K562 (cell line): Measurements from ENCODE around the gene MLN. TPM values are rescaled to one million over a fixed set of nuclear protein-coding genes. Genes with fewer than 3 reads are reported as not detected.
A peak's percentile ranks its signal among the peaks of the same experiment; 100 is the strongest.

Experiments
- ATAC-seq: fragments of 200-7000 bp; cut with Tn5 transposase; 3 replicates; pipeline ENCODE4 v1.9.1; 2020; ENCODE audit warnings: moderate library complexity
- BruUV-seq: library from RNA; stranded (reverse); fragments of 400-500 nt; replicated peaks from 2 replicates; lab custom pipeline; 2021; lab: Mats Ljungman, UMichigan
- CTCF ChIA-PET: fragments of 300-600 bp; formaldehyde crosslinking; extraction: SDS; loops from one replicate; lab custom pipeline; 2021; ENCODE audit warnings: low intra/inter-chr PET ratio; lab: Yijun Ruan, JAX
- POLR2A ChIA-PET: fragments of 300-600, 350-650 bp; sonication (Branson Sonifier 250); formaldehyde crosslinking; extraction: SDS; loops from one replicate; lab custom pipeline; 2021; ENCODE audit warnings: antibody characterized with exemption, inconsistent platforms; lab: Yijun Ruan, JAX
- DNase-seq, 4 experiments: peaks; one replicate each; pipeline versions ENCODE4 v3.0.0 to v3.0.0-alpha.2; 2011 to 2018; ENCODE audit warnings: low spot score in 3 of 4, mixed read lengths in 3 of 4; ENCODE audit errors: extremely low read depth in 1 of 4
- FAIRE-seq: peaks from 2 replicates; lab custom pipeline; 2011; peaks lifted over from hg19 to GRCh38; lab: Jason Lieb, UNC
- H2AFZ ChIP-seq: 2 replicates; pipeline ENCODE4 v1.6.0; 2011; ENCODE audit warnings: low read depth, low read length, control low read depth, inconsistent platforms
- H3K27ac ChIP-seq: fragments of 200-600 bp; 3 replicates; pipeline ENCODE4 v1.8.0; 2011; ENCODE audit warnings: low read depth, mild to moderate bottlenecking, control low read depth, inconsistent platforms, low read length, moderate library complexity, mixed read lengths; ENCODE audit errors: extremely low read depth
- H3K27me3 ChIP-seq, 2 experiments: fragments of 300-600 bp in 1 of 2; 2 replicates in 1 of 2; 3 replicates in 1 of 2; pipeline versions ENCODE4 v1.6.0 to v1.8.0; 2011; ENCODE audit warnings: inconsistent platforms in 2 of 2, low read length in 2 of 2, mild to moderate bottlenecking in 1 of 2, mixed read lengths in 1 of 2, moderate library complexity in 1 of 2; ENCODE audit not compliant: control insufficient read depth in 2 of 2, insufficient read depth in 2 of 2
- H3K36me3 ChIP-seq: fragments of 300-600 bp; 3 replicates; pipeline ENCODE4 v1.8.0; 2011; ENCODE audit warnings: mild to moderate bottlenecking, low read length, inconsistent platforms; ENCODE audit not compliant: control insufficient read depth, insufficient read depth
- H3K4me1 ChIP-seq, 2 experiments: fragments of 200-600 bp in 1 of 2; replicated peaks in 1 of 2; 2 replicates in 1 of 2; 3 replicates in 1 of 2; pipeline versions ENCODE4 v1.5.1 to v1.8.0; 2011; ENCODE audit warnings: inconsistent platforms in 2 of 2, low read length in 2 of 2, mild to moderate bottlenecking in 1 of 2, mixed read lengths in 1 of 2, moderate library complexity in 1 of 2; ENCODE audit not compliant: control insufficient read depth in 2 of 2, insufficient read depth in 2 of 2
- H3K4me2 ChIP-seq: 2 replicates; pipeline ENCODE4 v1.6.1; 2011; ENCODE audit warnings: low read length, control low read depth, inconsistent platforms, mixed read lengths; ENCODE audit not compliant: insufficient read depth
- H3K4me3 ChIP-seq: fragments of 200-600 bp; sonication (generic), shearing (Covaris generic); 2 replicates; pipeline ENCODE4 v1.5.1; 2016; ENCODE audit warnings: control low read depth, inconsistent platforms
- H3K79me2 ChIP-seq: fragments of 200-600 bp; 3 replicates; pipeline ENCODE4 v1.8.0; 2011; ENCODE audit warnings: low read length, inconsistent platforms; ENCODE audit not compliant: control insufficient read depth, insufficient read depth
- H3K9ac ChIP-seq, 2 experiments: 2 replicates each; pipeline versions ENCODE4 v1.6.0 to v1.6.1; 2011; ENCODE audit warnings: low read depth in 2 of 2, low read length in 2 of 2, control low read depth in 1 of 2, inconsistent platforms in 1 of 2, mild to moderate bottlenecking in 1 of 2, mixed read lengths in 1 of 2; ENCODE audit not compliant: insufficient read depth in 1 of 2
- H3K9me1 ChIP-seq: one replicate; pipeline ENCODE4 v1.6.0; 2011; ENCODE audit warnings: inconsistent platforms, mild to moderate bottlenecking, low read length, moderate library complexity; ENCODE audit not compliant: control insufficient read depth, insufficient read depth
- H3K9me3 ChIP-seq: replicated peaks from 2 replicates; pipeline ENCODE4 v1.5.1; 2011; ENCODE audit warnings: low read depth, low read length, inconsistent platforms; ENCODE audit not compliant: control insufficient read depth, insufficient read depth
- H4K20me1 ChIP-seq: replicated peaks from 2 replicates; pipeline ENCODE4 v1.6.1; 2011; ENCODE audit warnings: low read length, inconsistent platforms, mixed read lengths; ENCODE audit not compliant: control insufficient read depth, insufficient read depth
- CAMTA2 ChIP-seq: fragments of 250-450 bp; sonication (Bioruptor Pico); conservative IDR thresholded peaks from 2 replicates; pipeline ENCODE4 v1.5.1; 2022
- CCAR2 ChIP-seq: fragments of 200-400 bp; formaldehyde crosslinking; IDR thresholded peaks from 2 replicates; pipeline ENCODE4 v1.6.1; 2017; ENCODE audit warnings: mild to moderate bottlenecking, low read depth, low read length
- CEBPB ChIP-seq: fragments of 450-650 bp; IDR thresholded peaks from 2 replicates; pipeline ENCODE4 v1.6.1; 2016; ENCODE audit warnings: missing genetic modification characterization, missing compliant biosample characterization
- ETV6 ChIP-seq, 3 experiments: fragments of 150-350 bp in 1 of 3; sonication (generic) in 1 of 3; formaldehyde crosslinking in 1 of 3; IDR thresholded peaks; 2 replicates each; pipeline versions ENCODE4 v1.6.1 to v1.8.0; 2014 to 2022; ENCODE audit warnings: borderline replicate concordance in 2 of 3, low read depth in 2 of 3, antibody characterized with exemption in 1 of 3, low read length in 1 of 3, mild to moderate bottlenecking in 1 of 3, missing genetic modification reagents in 1 of 3
- GATA2 ChIP-seq: sonication (generic); formaldehyde crosslinking; IDR thresholded peaks from 2 replicates; pipeline ENCODE4 v1.4.0; 2020; ENCODE audit warnings: mild to moderate bottlenecking, missing genetic modification reagents
- MEIS2 ChIP-seq: fragments of 450-650 bp; IDR thresholded peaks from 2 replicates; pipeline ENCODE4 v1.6.1; 2014; ENCODE audit warnings: mild to moderate bottlenecking; ENCODE audit not compliant: partially characterized antibody
- POLR2A ChIP-seq: fragments of 450-650 bp; conservative IDR thresholded peaks from 2 replicates; pipeline ENCODE4 v1.6.1; 2016
- POLR2AphosphoS5 ChIP-seq: IDR thresholded peaks from 2 replicates; pipeline ENCODE4 v1.6.1; 2011; ENCODE audit warnings: mild to moderate bottlenecking, low read depth, low read length, moderate library complexity; ENCODE audit not compliant: control insufficient read depth, insufficient read depth
- TEAD4 ChIP-seq, 2 experiments: sonication (generic) in 1 of 2; formaldehyde crosslinking in 1 of 2; IDR thresholded peaks; 2 replicates each; pipeline versions ENCODE4 v1.6.1 to v1.8.0; 2012 to 2022; ENCODE audit warnings: borderline replicate concordance in 1 of 2, inconsistent platforms in 1 of 2, low read length in 1 of 2, mild to moderate bottlenecking in 1 of 2, missing genetic modification reagents in 1 of 2
- ZFP36 ChIP-seq: fragments of 150-350 bp; IDR thresholded peaks from 2 replicates; pipeline ENCODE4 v1.6.1; 2018; ENCODE audit warnings: low read length, low read depth; ENCODE audit not compliant: partially characterized antibody
- WGBS: fragments of 100-300 bp; shearing (Covaris generic); methylation state at CpG from one replicate; pipeline ENCODE4 v1.1.6; 2016; ENCODE audit warnings: low coverage, mixed read lengths; ENCODE audit not compliant: insufficient coverage; ENCODE audit errors: missing lambda C conversion rate; 5-methylcytosine and 5-hydroxymethylcytosine counted together
- in situ Hi-C: fragments of 300-500 bp; cut with MboI; formaldehyde crosslinking; loops from 4 replicates; pipeline ENCODE4 v1.15.0; 2018; ENCODE audit warnings: inconsistent platforms, mixed read lengths
- intact Hi-C: fragments of 100-400 bp; cut with micrococcal nuclease; formaldehyde crosslinking; loops from 2 replicates; pipeline ENCODE4 v1.14.2; 2022
- polyA plus RNA-seq, 8 experiments: library from polyadenylated mRNA; depleted of rRNA in 4 of 8; stranded (reverse) in 5 of 8; unstranded in 3 of 8; fragments of >200 nt; fragmentation: Nextera tagmentation in 2 of 8; fragmentation: Illumina TruSeq in 1 of 8; extraction: Ambion mirVana in 2 of 8; extraction: Trizol in 1 of 8; gene quantifications; 2 replicates each; pipeline versions ENCODE4 v1.2.1 to v1.2.3, GENCODE V29; 2011 to 2014; ENCODE audit warnings: inconsistent platforms in 1 of 8, missing spikeins in 1 of 8
- total RNA-seq, 7 experiments: library from RNA; depleted of rRNA in 6 of 7; stranded (reverse); fragments of >200 nt in 6 of 7; fragmentation: Illumina TruSeq in 2 of 7; extraction: Trizol in 2 of 7; gene quantifications; 2 replicates each; pipeline versions ENCODE4 v1.2.1 to v1.2.3, GENCODE V29; 2011 to 2021; ENCODE audit warnings: low replicate concordance in 1 of 7
- TF ChIP-seq, protein P1 (sequence below): sonication (generic); formaldehyde crosslinking; IDR thresholded peaks from 2 replicates; pipeline ENCODE4 v1.9.0; 2022; ENCODE audit warnings: mild to moderate bottlenecking, missing genetic modification reagents
- TF ChIP-seq, protein P2 (sequence below): sonication (generic); formaldehyde crosslinking; IDR thresholded peaks from 2 replicates; pipeline ENCODE4 v1.5.0; 2020; ENCODE audit warnings: missing genetic modification reagents
- TF ChIP-seq, protein P3 (sequence below), 3 experiments: IDR thresholded peaks in 2 of 3; conservative IDR thresholded peaks in 1 of 3; 2 replicates each; pipeline ENCODE4 v1.5.1; 2011 to 2012; ENCODE audit warnings: low read length in 3 of 3, mild to moderate bottlenecking in 3 of 3, control low read depth in 2 of 3, improper control_type of control experiment in 1 of 3, inconsistent platforms in 1 of 3, low read depth in 1 of 3, mixed read lengths in 1 of 3, moderate library complexity in 1 of 3; ENCODE audit not compliant: insufficient read depth in 2 of 3
- TF ChIP-seq, protein P4 (sequence below), 2 experiments: IDR thresholded peaks; 2 replicates each; pipeline ENCODE4 v1.6.1; 2011; ENCODE audit warnings: borderline replicate concordance in 1 of 2, control low read depth in 1 of 2, low read depth in 1 of 2, low read length in 1 of 2, mild to moderate bottlenecking in 1 of 2, mixed read lengths in 1 of 2, moderate library complexity in 1 of 2; ENCODE audit not compliant: insufficient read depth in 1 of 2, insufficient read length in 1 of 2, poor library complexity in 1 of 2, severe bottlenecking in 1 of 2; ENCODE audit errors: extremely low read depth in 1 of 2

The MLN gene
- total and polyA plus RNA-seq, 9 of the 15 experiments (the other 6 are each of a cell fraction or from before 2014, with no cell fraction given) = not detected

DNA sequence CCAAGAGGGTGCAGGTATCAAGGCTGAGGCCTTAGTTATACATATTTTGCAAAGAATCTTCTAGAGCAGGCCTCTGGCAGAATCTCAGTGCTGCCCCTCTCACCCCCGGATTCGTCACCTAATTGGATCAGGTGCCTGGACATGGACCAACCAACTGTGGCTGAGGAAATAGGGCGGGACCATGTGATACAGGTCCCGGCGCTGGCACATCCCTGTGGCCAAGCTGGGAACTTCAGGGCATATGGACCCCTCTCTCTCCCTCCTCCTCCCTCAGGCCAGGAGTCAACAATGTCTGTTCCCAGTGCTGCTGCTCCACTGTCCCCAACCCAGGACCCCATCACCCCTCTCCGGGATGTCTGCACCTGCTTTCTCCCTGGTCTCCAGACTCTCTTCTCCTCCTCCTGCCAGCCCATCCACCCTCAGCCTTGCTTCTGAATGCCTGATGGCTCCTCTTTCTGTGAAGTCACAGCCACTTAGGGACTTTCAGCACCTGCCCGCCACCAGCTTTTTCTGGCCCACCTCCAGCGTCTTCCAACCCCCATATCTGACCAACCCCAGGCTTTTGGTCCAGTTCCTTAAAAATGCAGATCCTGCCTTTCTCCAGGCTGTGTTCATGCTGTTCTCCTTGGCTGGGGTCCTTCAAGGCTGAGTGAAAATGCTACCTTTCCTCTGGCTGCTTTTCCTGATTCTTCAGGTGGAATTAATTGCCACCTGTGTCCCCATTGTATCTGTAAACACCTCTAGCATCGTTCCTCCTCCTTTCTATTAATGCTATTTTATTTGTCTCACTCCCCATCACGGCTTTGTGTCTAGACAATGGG, 19.0 kb upstream of the MLN start:
- Histone ChIP-seq H3K9ac (peak overlapping the region in 1 of 2 experiments; percentile 31; a peak in 1 of 4 replicates), H3K4me2 (no peak overlapping the region), H2AFZ (no peak overlapping the region), H3K36me3 (no peaks in the 10 kb centered on the region), H3K27me3 (peaks cover 14 to 77% of the 10 kb centered on the region in 2 experiments), H3K27ac (no peak overlapping the region), H3K4me1 (peaks cover 0 to 9% of the 10 kb centered on the region in 2 experiments; a peak in 2 of 5 replicates), H3K9me3 (no peaks in the 10 kb centered on the region), H3K9me1 (no peaks in the 10 kb centered on the region), H4K20me1 (peaks cover 7% of the 10 kb centered on the region; the same call in 1 of the 2 replicates), H3K79me2 (no peaks in the 10 kb centered on the region), H3K4me3 (no peak overlapping the region)
- DNase-seq (peak; percentile 71 to 92 (median 88)), FAIRE-seq (peak; percentile 82), ATAC-seq (peak; percentile 97)
- in situ Hi-C loops = no loop called here
- BruUV-seq = no TSS peak
- CTCF ChIA-PET = no interaction called here
- POLR2A ChIA-PET = interaction anchor here (0.6 to 3.3 kb wide), 3 partner anchors 18 to 39 kb away, joined by 3 to 10 read pairs (median 3); no protein-coding TSS in a partner anchor
- intact Hi-C loops = no loop called here
- 10% methylated on average over 10 of the region's 10 CpGs for WGBS
- TF ChIP-seq ETV6 (IDR thresholded peaks at IDR 0.05; ENCODE audit: borderline replicate concordance in 1 of 2, low read depth in 2 of 2, low read length in 1 of 2) = no peak
- TF ChIP-seq ETV6 (CRISPR knock-in tag; IDR thresholded peaks at IDR 0.05; ENCODE audit: borderline replicate concordance) = no peak
- TF ChIP-seq POLR2A = no peak
- TF ChIP-seq MEIS2 = no peak
- no peak for TF ChIP-seq CEBPB (tag)
- TF ChIP-seq, protein P1, sequence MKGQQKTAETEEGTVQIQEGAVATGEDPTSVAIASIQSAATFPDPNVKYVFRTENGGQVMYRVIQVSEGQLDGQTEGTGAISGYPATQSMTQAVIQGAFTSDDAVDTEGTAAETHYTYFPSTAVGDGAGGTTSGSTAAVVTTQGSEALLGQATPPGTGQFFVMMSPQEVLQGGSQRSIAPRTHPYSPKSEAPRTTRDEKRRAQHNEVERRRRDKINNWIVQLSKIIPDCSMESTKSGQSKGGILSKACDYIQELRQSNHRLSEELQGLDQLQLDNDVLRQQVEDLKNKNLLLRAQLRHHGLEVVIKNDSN (CRISPR knock-in tag) = peak; percentile 70
- TF ChIP-seq CCAR2 = no peak
- TF ChIP-seq, protein P2, sequence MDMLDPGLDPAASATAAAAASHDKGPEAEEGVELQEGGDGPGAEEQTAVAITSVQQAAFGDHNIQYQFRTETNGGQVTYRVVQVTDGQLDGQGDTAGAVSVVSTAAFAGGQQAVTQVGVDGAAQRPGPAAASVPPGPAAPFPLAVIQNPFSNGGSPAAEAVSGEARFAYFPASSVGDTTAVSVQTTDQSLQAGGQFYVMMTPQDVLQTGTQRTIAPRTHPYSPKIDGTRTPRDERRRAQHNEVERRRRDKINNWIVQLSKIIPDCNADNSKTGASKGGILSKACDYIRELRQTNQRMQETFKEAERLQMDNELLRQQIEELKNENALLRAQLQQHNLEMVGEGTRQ (CRISPR knock-in tag) = peak; percentile 62
- no peak for TF ChIP-seq CAMTA2 (CRISPR knock-in tag)
- TF ChIP-seq GATA2 (CRISPR knock-in tag) = no peak
- TF ChIP-seq POLR2AphosphoS5 = no peak
- no peak for TF ChIP-seq TEAD4 (IDR thresholded peaks at IDR 0.05; ENCODE audit: low read length)
- TF ChIP-seq TEAD4 (CRISPR knock-in tag; IDR thresholded peaks at IDR 0.05; ENCODE audit: borderline replicate concordance) = no peak
- TF ChIP-seq, protein P3, sequence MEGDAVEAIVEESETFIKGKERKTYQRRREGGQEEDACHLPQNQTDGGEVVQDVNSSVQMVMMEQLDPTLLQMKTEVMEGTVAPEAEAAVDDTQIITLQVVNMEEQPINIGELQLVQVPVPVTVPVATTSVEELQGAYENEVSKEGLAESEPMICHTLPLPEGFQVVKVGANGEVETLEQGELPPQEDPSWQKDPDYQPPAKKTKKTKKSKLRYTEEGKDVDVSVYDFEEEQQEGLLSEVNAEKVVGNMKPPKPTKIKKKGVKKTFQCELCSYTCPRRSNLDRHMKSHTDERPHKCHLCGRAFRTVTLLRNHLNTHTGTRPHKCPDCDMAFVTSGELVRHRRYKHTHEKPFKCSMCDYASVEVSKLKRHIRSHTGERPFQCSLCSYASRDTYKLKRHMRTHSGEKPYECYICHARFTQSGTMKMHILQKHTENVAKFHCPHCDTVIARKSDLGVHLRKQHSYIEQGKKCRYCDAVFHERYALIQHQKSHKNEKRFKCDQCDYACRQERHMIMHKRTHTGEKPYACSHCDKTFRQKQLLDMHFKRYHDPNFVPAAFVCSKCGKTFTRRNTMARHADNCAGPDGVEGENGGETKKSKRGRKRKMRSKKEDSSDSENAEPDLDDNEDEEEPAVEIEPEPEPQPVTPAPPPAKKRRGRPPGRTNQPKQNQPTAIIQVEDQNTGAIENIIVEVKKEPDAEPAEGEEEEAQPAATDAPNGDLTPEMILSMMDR (IDR thresholded peaks at IDR 0.05 in 2 of 3, conservative IDR thresholded peaks at IDR 0.05 in 1 of 3; ENCODE audit: insufficient read depth in 2 of 3, low read depth in 1 of 3, low read length in 3 of 3) = peak; percentile 61 to 66 (median 64)
- TF ChIP-seq ZFP36 = no peak
- TF ChIP-seq, protein P4, sequence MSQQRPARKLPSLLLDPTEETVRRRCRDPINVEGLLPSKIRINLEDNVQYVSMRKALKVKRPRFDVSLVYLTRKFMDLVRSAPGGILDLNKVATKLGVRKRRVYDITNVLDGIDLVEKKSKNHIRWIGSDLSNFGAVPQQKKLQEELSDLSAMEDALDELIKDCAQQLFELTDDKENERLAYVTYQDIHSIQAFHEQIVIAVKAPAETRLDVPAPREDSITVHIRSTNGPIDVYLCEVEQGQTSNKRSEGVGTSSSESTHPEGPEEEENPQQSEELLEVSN (IDR thresholded peaks at IDR 0.05; ENCODE audit: borderline replicate concordance in 1 of 2, extremely low read depth in 1 of 2, insufficient read depth in 1 of 2, insufficient read length in 1 of 2, low read depth in 1 of 2, low read length in 1 of 2, poor library complexity in 1 of 2, severe bottlenecking in 1 of 2) = peak in 1 of 2 experiments; percentile 45
